T-helper 17 cell (primary cell): ENCODE measurements around the gene DNAH5. TPM values are rescaled to one million over a fixed set of nuclear protein-coding genes. Genes with fewer than 3 reads are reported as not detected.

ENCODE experiments used
- ATAC-seq: fragments of 150-1000 bp; cut with Tn5 transposase; 2 replicates; pipeline ENCODE4 v1.10.0; 2021; ENCODE audit warnings: mild to moderate bottlenecking, moderate library complexity
- DNase-seq, 3 donors: peaks; one replicate each; pipeline versions ENCODE4 v3.0.0 to v3.0.0-alpha.2; 2020 to 2021
- H3K9me3 ChIP-seq: one replicate; pipeline ENCODE4 v1.7.0; 2013; ENCODE audit warnings: low read length, mild to moderate bottlenecking; ENCODE audit not compliant: control insufficient read depth, poor library complexity, severe bottlenecking
- H3K27ac Mint-ChIP-seq: one replicate; pipeline ENCODE4 v1.8.0; 2022; ENCODE audit warnings: mild to moderate bottlenecking, moderate library complexity, mixed read lengths
- H3K27me3 Mint-ChIP-seq: one replicate; pipeline ENCODE4 v1.8.0; 2022; ENCODE audit warnings: mixed read lengths
- H3K36me3 Mint-ChIP-seq: one replicate; pipeline ENCODE4 v1.8.0; 2022; ENCODE audit warnings: low read depth, mixed read lengths
- H3K4me1 Mint-ChIP-seq: one replicate; pipeline ENCODE4 v1.8.0; 2022; ENCODE audit warnings: mild to moderate bottlenecking, mixed read lengths
- H3K4me3 Mint-ChIP-seq: one replicate; pipeline ENCODE4 v1.8.0; 2022; ENCODE audit warnings: mild to moderate bottlenecking, moderate library complexity, mixed read lengths
- total RNA-seq, 4 donors: library from RNA in 2 of 4; stranded (reverse) in 2 of 4; gene quantifications; one replicate each; pipeline ENCODE4 v1.2.3 and lab custom pipeline; 2022 to 2026

DNAH5 gene
- total RNA-seq, 2 donors from 2014 or later, result not detected

- Mint-ChIP-seq H3K4me1 (no peaks in the 10 kb centered on the region), H3K27me3 (no peaks in the 10 kb centered on the region), H3K4me3 (no peak overlapping the region), H3K27ac (no peak overlapping the region), H3K36me3 (no peaks in the 10 kb centered on the region)
- no peak for DNase-seq
- no peak for ATAC-seq
- no peaks in the 10 kb centered on the region for H3K9me3 ChIP-seq
These were observed 12.5 kb downstream of the DNAH5 start for GRCh38 chr5:13932011-13932410.

GRCh38 chr5:13930541-13931171, 13.8 kb downstream of the DNAH5 start:
- Mint-ChIP-seq H3K4me3 (no peak overlapping the region), H3K27ac (no peak overlapping the region)

GRCh38 chr5:13926731-13927130, 17.8 kb downstream of the DNAH5 start:
- Mint-ChIP-seq H3K36me3 (no peaks in the 10 kb centered on the region), H3K4me1 (no peaks in the 10 kb centered on the region), H3K27ac (no peak overlapping the region), H3K27me3 (no peaks in the 10 kb centered on the region), H3K4me3 (no peak overlapping the region)
- no peak for ATAC-seq
- no peaks in the 10 kb centered on the region for H3K9me3 ChIP-seq
- no peak for DNase-seq

More at GRCh38 chr5:13930541-13931171, 13.8 kb downstream of the DNAH5 start:
- DNase-seq (no peak), ATAC-seq (no peak)
- no peaks in the 10 kb centered on the region for H3K27me3 Mint-ChIP-seq
- H3K36me3 Mint-ChIP-seq, result no peaks in the 10 kb centered on the region
- H3K4me1 Mint-ChIP-seq, result no peaks in the 10 kb centered on the region
- no peaks in the 10 kb centered on the region for H3K9me3 ChIP-seq

GRCh38 chr5:13921578-13921977, 22.9 kb downstream of the DNAH5 start:
- no peaks in the 10 kb centered on the region for H3K9me3 ChIP-seq
- Mint-ChIP-seq H3K36me3 (no peaks in the 10 kb centered on the region), H3K27me3 (no peaks in the 10 kb centered on the region), H3K4me3 (no peak overlapping the region), H3K27ac (no peak overlapping the region), H3K4me1 (no peaks in the 10 kb centered on the region)
- DNase-seq, result no peak
- ATAC-seq, result no peak

- DNase-seq (no peak), ATAC-seq (no peak)
- Mint-ChIP-seq H3K4me1 (no peaks in the 10 kb centered on the region), H3K36me3 (no peaks in the 10 kb centered on the region), H3K27me3 (no peaks in the 10 kb centered on the region), H3K27ac (no peak overlapping the region), H3K4me3 (no peak overlapping the region)
- no peaks in the 10 kb centered on the region for H3K9me3 ChIP-seq
These were observed 24.7 kb downstream of the DNAH5 start for GRCh38 chr5:13919786-13920185.

GRCh38 chr5:13919087-13919486, 25.4 kb downstream of the DNAH5 start:
- H3K27ac Mint-ChIP-seq, result no peak overlapping the region

GRCh38 chr5:13917061-13917460, 27.4 kb downstream of the DNAH5 start:
- Mint-ChIP-seq H3K27ac (no peak overlapping the region), H3K4me1 (no peaks in the 10 kb centered on the region), H3K4me3 (no peak overlapping the region), H3K27me3 (no peaks in the 10 kb centered on the region), H3K36me3 (no peaks in the 10 kb centered on the region)
- H3K9me3 ChIP-seq, result no peaks in the 10 kb centered on the region
- DNase-seq (no peak), ATAC-seq (no peak)

More at GRCh38 chr5:13919087-13919486, 25.4 kb downstream of the DNAH5 start:
- Mint-ChIP-seq H3K27me3 (no peaks in the 10 kb centered on the region), H3K36me3 (no peaks in the 10 kb centered on the region), H3K4me3 (no peak overlapping the region), H3K4me1 (no peaks in the 10 kb centered on the region)
- no peak for ATAC-seq
- DNase-seq, result no peak
- H3K9me3 ChIP-seq, result no peaks in the 10 kb centered on the region

GRCh38 chr5:13913962-13914361, 30.5 kb downstream of the DNAH5 start:
- H3K4me1 Mint-ChIP-seq, result no peaks in the 10 kb centered on the region
- no peaks in the 10 kb centered on the region for H3K9me3 ChIP-seq
- ATAC-seq (no peak), DNase-seq (no peak)
- H3K36me3 Mint-ChIP-seq, result no peaks in the 10 kb centered on the region
- no peaks in the 10 kb centered on the region for H3K27me3 Mint-ChIP-seq
- H3K27ac Mint-ChIP-seq, result no peak overlapping the region
- H3K4me3 Mint-ChIP-seq, result no peak overlapping the region

- H3K36me3 Mint-ChIP-seq, result no peaks in the 10 kb centered on the region
- no peaks in the 10 kb centered on the region for H3K4me1 Mint-ChIP-seq
- DNase-seq (no peak), ATAC-seq (no peak)
- H3K9me3 ChIP-seq, result no peaks in the 10 kb centered on the region
- H3K27me3 Mint-ChIP-seq, result no peaks in the 10 kb centered on the region
- no peak overlapping the region for H3K4me3 Mint-ChIP-seq
- H3K27ac Mint-ChIP-seq, result no peak overlapping the region
These were observed 33.7 kb downstream of the DNAH5 start for GRCh38 chr5:13910637-13911288.

GRCh38 chr5:13910201-13910600, 34.3 kb downstream of the DNAH5 start:
- no peak for ATAC-seq
- no peak overlapping the region for H3K4me3 Mint-ChIP-seq
- no peaks in the 10 kb centered on the region for H3K36me3 Mint-ChIP-seq
- no peaks in the 10 kb centered on the region for H3K27me3 Mint-ChIP-seq
- no peak for DNase-seq
- no peak overlapping the region for H3K27ac Mint-ChIP-seq
- H3K4me1 Mint-ChIP-seq, result no peaks in the 10 kb centered on the region
- H3K9me3 ChIP-seq, result no peaks in the 10 kb centered on the region

GRCh38 chr5:13909271-13909670, 35.2 kb downstream of the DNAH5 start:
- DNase-seq (no peak), ATAC-seq (no peak)
- no peaks in the 10 kb centered on the region for H3K9me3 ChIP-seq
- no peak overlapping the region for H3K27ac Mint-ChIP-seq
- H3K27me3 Mint-ChIP-seq, result no peaks in the 10 kb centered on the region
- no peaks in the 10 kb centered on the region for H3K4me1 Mint-ChIP-seq
- H3K4me3 Mint-ChIP-seq, result no peak overlapping the region
- H3K36me3 Mint-ChIP-seq, result no peaks in the 10 kb centered on the region

GRCh38 chr5:13898569-13898968, 45.9 kb downstream of the DNAH5 start:
- H3K27me3 Mint-ChIP-seq, result no peaks in the 10 kb centered on the region
- no peak overlapping the region for H3K27ac Mint-ChIP-seq
- no peaks in the 10 kb centered on the region for H3K36me3 Mint-ChIP-seq
- no peak for ATAC-seq
- H3K4me1 Mint-ChIP-seq, result no peaks in the 10 kb centered on the region
- no peak overlapping the region for H3K4me3 Mint-ChIP-seq
- DNase-seq, result no peak
- H3K9me3 ChIP-seq, result no peaks in the 10 kb centered on the region

GRCh38 chr5:13878357-13878756, 66.1 kb downstream of the DNAH5 start:
- H3K27me3 Mint-ChIP-seq, result no peaks in the 10 kb centered on the region
- no peaks in the 10 kb centered on the region for H3K4me1 Mint-ChIP-seq
- H3K9me3 ChIP-seq, result no peaks in the 10 kb centered on the region
- H3K27ac Mint-ChIP-seq, result no peak overlapping the region
- no peaks in the 10 kb centered on the region for H3K36me3 Mint-ChIP-seq
- H3K4me3 Mint-ChIP-seq, result no peak overlapping the region
- DNase-seq, result no peak
- ATAC-seq, result no peak

- no peaks in the 10 kb centered on the region for H3K4me1 Mint-ChIP-seq
- DNase-seq (no peak), ATAC-seq (no peak)
- H3K27me3 Mint-ChIP-seq, result no peaks in the 10 kb centered on the region
- H3K36me3 Mint-ChIP-seq, result no peaks in the 10 kb centered on the region
- H3K9me3 ChIP-seq, result peaks cover 3% of the 10 kb centered on the region
- no peak overlapping the region for H3K27ac Mint-ChIP-seq
- no peak overlapping the region for H3K4me3 Mint-ChIP-seq
These were observed 77.7 kb downstream of the DNAH5 start for GRCh38 chr5:13866792-13867191.
